Sigmoid colon (tissue), 7 donors: Measurements from ENCODE around the gene MDK. TPM values are rescaled to one million over a fixed set of nuclear protein-coding genes. Genes with fewer than 3 reads are reported as not detected.

ENCODE experiments used
- DNase-seq: peaks from one replicate; pipeline ENCODE4 v3.0.0-alpha.2; 2019
- H3K27ac ChIP-seq, 4 donors: fragments of 200-600 bp; sonication (generic); one replicate each; pipeline ENCODE4 v1.5.1; 2016 to 2019; ENCODE audit warnings: mild to moderate bottlenecking in 1 of 4
- H3K27me3 ChIP-seq, 3 donors: fragments of 200-600 bp; sonication (generic); one replicate each; pipeline ENCODE4 v1.5.1; 2019; ENCODE audit warnings: mild to moderate bottlenecking in 1 of 3
- H3K36me3 ChIP-seq, 4 donors: fragments of 200-600 bp; sonication (generic); one replicate each; pipeline ENCODE4 v1.5.1; 2016 to 2019
- H3K4me1 ChIP-seq, 4 donors: fragments of 200-600 bp; sonication (generic); one replicate each; pipeline ENCODE4 v1.5.1; 2017 to 2019
- H3K4me3 ChIP-seq, 4 donors: fragments of 200-600 bp; sonication (generic); one replicate each; pipeline ENCODE4 v1.5.1; 2017 to 2019; ENCODE audit warnings: mild to moderate bottlenecking in 2 of 4, moderate library complexity in 1 of 4
- H3K9me3 ChIP-seq, 4 donors: fragments of 200-600 bp in 3 of 4; sonication (generic) in 3 of 4; one replicate each; pipeline versions ENCODE4 v1.5.1 to v1.6.1; 2013 to 2019
- EP300 ChIP-seq, 4 donors: sonication (generic); formaldehyde crosslinking; IDR thresholded peaks; one replicate each; pipeline ENCODE4 v1.6.1; 2017; ENCODE audit warnings: antibody characterized with exemption in 4 of 4
- POLR2A ChIP-seq, 2 donors: fragments of 450-650 bp; IDR thresholded peaks; one replicate each; pipeline ENCODE4 v1.6.1; 2016; ENCODE audit warnings: antibody characterized with exemption in 2 of 2, mild to moderate bottlenecking in 2 of 2, moderate library complexity in 2 of 2
- POLR2AphosphoS5 ChIP-seq, 4 donors: sonication (generic); formaldehyde crosslinking; IDR thresholded peaks; one replicate each; pipeline ENCODE4 v1.6.1; 2017; ENCODE audit warnings: antibody characterized with exemption in 4 of 4
- WGBS, 2 donors: extraction: QIAGEN DNeasy Blood & Tissue Kit; methylation state at CpG; one replicate each; pipeline ENCODE4 v1.1.7; 2013; 5-methylcytosine and 5-hydroxymethylcytosine counted together
- intact Hi-C: fragments of 100-400 bp; cut with DNase I; formaldehyde crosslinking; loops from one replicate; pipeline ENCODE4 v1.15.1; 2023
- polyA plus RNA-seq, 3 donors: library from polyadenylated mRNA; stranded (reverse); fragments of 200-250 nt; gene quantifications; one replicate each; pipeline ENCODE4 v1.2.3, GENCODE V29; 2013
- total RNA-seq, 4 donors: library from RNA; depleted of rRNA; stranded (reverse); fragments of >200 nt; gene quantifications; one replicate each; pipeline ENCODE4 v1.1.0, GENCODE V29; 2016
- TF ChIP-seq, protein P1 (sequence below), 4 experiments: fragments of 450-650 bp in 3 of 4; fragments of 200-600 bp in 1 of 4; IDR thresholded peaks; one replicate each; pipeline ENCODE4 v1.5.1; 2016 to 2019; ENCODE audit warnings: antibody characterized with exemption in 4 of 4, mild to moderate bottlenecking in 3 of 4, moderate library complexity in 2 of 4
- donor health status: healthy with polysubstance abuse.
- donor health status: Bipolar disorder and iron deficiency.
- donor health status: healthy.

Gene MDK
- total and polyA plus RNA-seq, 7 donors = 10.7 to 403 (median 49.9) TPM

DNA sequence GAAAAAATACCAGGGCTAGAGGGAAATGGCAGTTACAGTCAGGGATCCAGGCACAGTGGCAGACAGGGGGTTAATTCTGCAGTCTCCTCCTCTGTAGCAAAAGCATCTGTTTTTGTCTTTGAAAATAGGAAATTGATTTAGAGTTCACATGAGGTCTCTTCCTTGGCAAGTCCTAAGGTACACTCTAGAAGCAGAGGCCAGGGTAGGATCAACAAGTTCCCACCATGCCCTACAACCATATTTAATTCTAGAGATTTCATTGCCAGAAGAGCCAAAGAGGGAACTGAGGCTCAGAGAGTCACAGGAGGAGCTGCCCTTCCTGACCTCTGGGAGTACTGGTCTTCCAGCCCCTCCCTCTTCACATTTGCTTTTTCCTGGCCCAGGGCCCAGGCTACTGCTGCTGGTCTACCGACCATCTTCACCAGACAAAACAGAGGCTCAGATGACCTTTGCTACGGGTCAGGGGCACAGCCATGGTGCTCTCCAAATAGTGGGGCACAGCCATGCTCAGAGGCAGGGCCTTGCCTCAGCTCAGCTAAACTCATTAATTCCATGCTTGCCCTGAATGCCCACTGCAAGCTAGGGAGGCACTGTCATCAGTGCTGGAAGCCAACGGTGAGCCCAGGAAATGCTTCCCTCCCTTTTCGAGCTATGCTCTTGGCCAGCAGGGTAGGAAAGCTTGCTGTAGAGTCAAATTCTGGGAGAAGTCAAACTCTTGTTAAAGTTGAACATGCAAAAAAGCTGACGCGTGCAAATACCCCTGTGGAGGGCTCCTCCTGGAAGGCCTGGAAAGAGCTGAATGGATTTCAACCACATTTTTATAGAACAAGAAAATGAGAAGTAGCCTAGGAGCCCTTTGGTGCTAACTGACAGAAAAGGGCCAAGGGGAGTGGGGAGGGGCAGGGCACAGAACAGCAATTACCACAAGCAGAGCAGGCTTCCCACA is 21.8 kb downstream of the MDK start:
- H3K9me3 ChIP-seq = no peaks in the 10 kb centered on the region
- 86 to 87% methylated on average over 6 of the region's 6 CpGs for WGBS, 2 donors
- intact Hi-C loops = no loop called here
- H3K27ac ChIP-seq = no peak overlapping the region
- H3K27me3 ChIP-seq = no peaks in the 10 kb centered on the region
- no peak for TF ChIP-seq EP300 (IDR thresholded peaks at IDR 0.05)
- no peak for TF ChIP-seq POLR2A (IDR thresholded peaks at IDR 0.05)
- H3K36me3 ChIP-seq = peaks cover 9 to 60% (median 16%) of the 10 kb centered on the region in 4 donors
- no peak for DNase-seq
- H3K4me3 ChIP-seq = no peak overlapping the region
- H3K4me1 ChIP-seq = peaks cover 0 to 10% (median 5%) of the 10 kb centered on the region in 4 donors

DNA sequence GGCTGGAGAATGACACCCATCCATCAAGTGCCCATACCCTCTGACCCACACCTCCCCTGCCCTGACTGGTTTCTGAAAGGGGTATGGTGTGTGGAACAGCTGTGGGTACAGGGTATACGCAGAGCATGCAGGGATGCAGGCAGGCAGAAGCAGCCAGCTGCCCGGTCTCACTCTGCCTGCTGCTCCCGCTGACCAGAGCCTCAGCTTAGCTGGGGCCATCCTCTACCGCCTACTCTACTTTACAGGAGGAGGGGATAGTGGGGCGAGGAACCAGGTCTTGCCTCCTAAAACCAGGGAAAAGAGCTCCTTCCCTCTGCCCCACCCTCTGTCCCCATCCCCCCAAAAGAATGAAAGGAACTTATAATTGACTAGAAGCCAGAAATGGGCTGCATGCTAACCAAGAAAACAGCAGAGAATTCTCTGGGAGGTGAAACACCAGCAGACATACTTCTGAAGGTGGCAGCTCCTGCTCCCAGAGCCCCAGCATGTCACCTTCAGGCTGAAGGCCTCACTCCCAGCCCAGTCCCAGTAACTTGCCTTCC is 23.1 kb downstream of the MDK start:
- WGBS, 2 donors = 92 to 97% methylated on average over 5 of the region's 5 CpGs
- Histone ChIP-seq H3K27ac (no peak overlapping the region), H3K4me1 (peaks cover 0 to 10% (median 5%) of the 10 kb centered on the region in 4 donors), H3K9me3 (no peaks in the 10 kb centered on the region), H3K27me3 (no peaks in the 10 kb centered on the region), H3K36me3 (peaks cover 13 to 63% (median 20%) of the 10 kb centered on the region in 4 donors), H3K4me3 (no peak overlapping the region)
- DNase-seq = no peak
- intact Hi-C loops = no loop called here
- TF ChIP-seq POLR2A (IDR thresholded peaks at IDR 0.05) (no peak), EP300 (IDR thresholded peaks at IDR 0.05) (no peak), POLR2AphosphoS5 (IDR thresholded peaks at IDR 0.05) (no peak)
- TF ChIP-seq, protein P1, sequence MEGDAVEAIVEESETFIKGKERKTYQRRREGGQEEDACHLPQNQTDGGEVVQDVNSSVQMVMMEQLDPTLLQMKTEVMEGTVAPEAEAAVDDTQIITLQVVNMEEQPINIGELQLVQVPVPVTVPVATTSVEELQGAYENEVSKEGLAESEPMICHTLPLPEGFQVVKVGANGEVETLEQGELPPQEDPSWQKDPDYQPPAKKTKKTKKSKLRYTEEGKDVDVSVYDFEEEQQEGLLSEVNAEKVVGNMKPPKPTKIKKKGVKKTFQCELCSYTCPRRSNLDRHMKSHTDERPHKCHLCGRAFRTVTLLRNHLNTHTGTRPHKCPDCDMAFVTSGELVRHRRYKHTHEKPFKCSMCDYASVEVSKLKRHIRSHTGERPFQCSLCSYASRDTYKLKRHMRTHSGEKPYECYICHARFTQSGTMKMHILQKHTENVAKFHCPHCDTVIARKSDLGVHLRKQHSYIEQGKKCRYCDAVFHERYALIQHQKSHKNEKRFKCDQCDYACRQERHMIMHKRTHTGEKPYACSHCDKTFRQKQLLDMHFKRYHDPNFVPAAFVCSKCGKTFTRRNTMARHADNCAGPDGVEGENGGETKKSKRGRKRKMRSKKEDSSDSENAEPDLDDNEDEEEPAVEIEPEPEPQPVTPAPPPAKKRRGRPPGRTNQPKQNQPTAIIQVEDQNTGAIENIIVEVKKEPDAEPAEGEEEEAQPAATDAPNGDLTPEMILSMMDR (IDR thresholded peaks at IDR 0.05) = no peak

DNA sequence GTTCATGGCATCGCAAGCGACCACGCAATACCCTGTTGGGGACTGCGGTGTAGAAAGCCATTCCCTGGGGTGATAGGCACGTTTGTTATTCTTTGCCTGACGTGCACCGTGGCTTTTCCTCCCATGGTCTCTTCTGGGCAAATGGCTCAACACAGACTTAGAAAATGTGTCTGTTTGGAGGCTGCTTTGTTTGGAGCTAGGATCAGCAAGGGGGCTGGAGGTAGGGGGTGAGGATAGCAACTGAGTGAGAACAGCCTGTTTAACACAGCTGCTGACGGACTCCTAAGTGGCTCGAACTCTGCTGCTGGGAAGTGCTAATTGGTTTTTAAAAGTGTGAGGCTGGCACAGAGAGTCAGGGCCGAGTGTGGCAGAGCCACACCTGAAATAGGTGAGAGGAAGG is 26.2 kb downstream of the MDK start:
- Histone ChIP-seq H3K27ac (no peak overlapping the region), H3K4me3 (no peak overlapping the region), H3K4me1 (peaks cover 0 to 10% (median 5%) of the 10 kb centered on the region in 4 donors), H3K36me3 (peaks cover 13 to 69% (median 27%) of the 10 kb centered on the region in 4 donors), H3K27me3 (no peaks in the 10 kb centered on the region), H3K9me3 (no peaks in the 10 kb centered on the region)
- intact Hi-C loops = no loop called here
- TF ChIP-seq, protein P1 (IDR thresholded peaks at IDR 0.05) = no peak
- no peak for TF ChIP-seq POLR2AphosphoS5 (IDR thresholded peaks at IDR 0.05)
- no peak for TF ChIP-seq POLR2A (IDR thresholded peaks at IDR 0.05)
- no peak for TF ChIP-seq EP300 (IDR thresholded peaks at IDR 0.05)
- DNase-seq = no peak
- WGBS, 2 donors = 88 to 95% methylated on average over 10 of the region's 10 CpGs

DNA sequence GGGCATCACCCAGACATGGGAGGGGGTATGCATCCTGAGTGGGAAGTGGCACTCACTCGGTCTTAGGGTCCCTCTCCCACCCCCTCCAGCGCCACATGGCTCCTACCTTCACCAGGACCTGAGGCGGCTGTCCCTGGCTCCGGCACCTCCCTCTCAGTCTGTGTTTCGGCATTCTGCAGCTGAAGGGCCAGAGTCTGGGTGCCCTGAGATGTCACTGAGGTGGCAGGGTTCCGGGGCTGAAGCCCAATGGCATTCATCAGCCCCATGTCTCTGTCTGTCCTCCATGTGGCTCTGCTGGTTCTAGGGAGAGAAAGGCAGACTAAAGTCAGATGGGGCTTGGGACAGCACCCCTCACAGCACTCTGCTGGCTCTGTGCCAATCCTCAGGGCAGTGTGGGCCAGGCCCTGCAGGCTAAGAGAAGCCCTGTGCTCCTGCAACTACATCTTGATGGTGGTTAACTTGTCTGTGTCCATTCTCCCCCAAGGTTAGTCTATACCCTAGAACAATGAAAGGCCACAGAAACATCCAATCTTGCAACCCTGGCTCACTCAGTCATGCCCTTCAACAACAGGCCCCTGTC is 27.0 kb downstream of the MDK start:
- Histone ChIP-seq H3K27me3 (no peaks in the 10 kb centered on the region), H3K4me3 (no peak overlapping the region), H3K9me3 (no peaks in the 10 kb centered on the region), H3K27ac (no peak overlapping the region), H3K36me3 (peaks cover 13 to 71% (median 26%) of the 10 kb centered on the region in 4 donors), H3K4me1 (peaks cover 0 to 10% (median 5%) of the 10 kb centered on the region in 4 donors)
- TF ChIP-seq POLR2AphosphoS5 (IDR thresholded peaks at IDR 0.05) (no peak), POLR2A (IDR thresholded peaks at IDR 0.05) (no peak), EP300 (IDR thresholded peaks at IDR 0.05) (no peak)
- TF ChIP-seq, protein P1 (IDR thresholded peaks at IDR 0.05) = no peak
- DNase-seq = no peak
- 96 to 97% methylated on average over 6 of the region's 6 CpGs for WGBS, 2 donors
- intact Hi-C loops = no loop called here

DNA sequence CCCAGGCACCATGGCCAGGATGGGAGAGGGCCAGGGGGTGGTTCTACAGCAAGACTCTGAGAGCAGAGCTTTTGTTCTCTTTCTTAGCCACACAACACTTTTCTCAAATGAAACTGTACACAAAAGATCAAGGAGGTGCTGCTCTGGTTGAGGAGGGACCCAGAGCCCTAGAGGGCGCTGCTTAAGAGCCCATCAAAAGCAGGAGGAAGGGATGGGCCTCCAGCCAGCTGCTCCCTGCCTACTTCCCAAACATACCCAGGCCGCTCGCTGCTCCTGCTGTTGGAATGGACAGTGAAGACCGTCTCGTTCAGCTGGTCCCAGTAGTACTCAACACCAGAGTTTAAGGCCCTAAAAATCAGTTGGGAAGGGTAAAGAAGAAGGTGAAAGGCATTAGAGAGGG is 28.6 kb downstream of the MDK start:
- intact Hi-C loops = no loop called here
- peaks cover 0 to 5% (median 2%) of the 10 kb centered on the region in 4 donors for H3K4me1 ChIP-seq
- 87 to 90% methylated on average over 5 of the region's 5 CpGs for WGBS, 2 donors
- H3K27ac ChIP-seq = no peak overlapping the region
- no peak overlapping the region for H3K4me3 ChIP-seq
- peaks cover 13 to 74% (median 34%) of the 10 kb centered on the region in 4 donors for H3K36me3 ChIP-seq
- no peak for DNase-seq
- no peaks in the 10 kb centered on the region for H3K9me3 ChIP-seq
- TF ChIP-seq POLR2A (IDR thresholded peaks at IDR 0.05) (no peak), EP300 (IDR thresholded peaks at IDR 0.05) (no peak), POLR2AphosphoS5 (IDR thresholded peaks at IDR 0.05) (no peak)
- TF ChIP-seq, protein P1 (IDR thresholded peaks at IDR 0.05) = no peak
- H3K27me3 ChIP-seq = no peaks in the 10 kb centered on the region
